A673 (cell line): ENCODE results near the gene PIGB. TPM values are rescaled to one million over a fixed set of nuclear protein-coding genes. Genes with fewer than 3 reads are reported as not detected.
"Not testable (repeated sequence)": the region's sequence is repeated elsewhere in the genome, so short reads cannot be mapped to it uniquely, and the experiment has no call there.

Experiments used
- BruUV-seq: library from RNA; stranded (reverse); fragments of 400-500 nt; replicated peaks from 2 replicates; lab custom pipeline; 2021; lab: Mats Ljungman, UMichigan
- CTCF ChIA-PET: fragments of 300-600 bp; sonication (Branson Sonifier 250); formaldehyde crosslinking; loops from one replicate; lab custom pipeline; 2022; ENCODE audit warnings: antibody characterized with exemption; lab: Charles Lee
- POLR2A ChIA-PET: fragments of 300-600 bp; sonication (Branson Sonifier 250); formaldehyde crosslinking; loops from one replicate; lab custom pipeline; 2022; ENCODE audit warnings: antibody characterized with exemption; ENCODE audit not compliant: low non-redundant PET; lab: Charles Lee
- DNase-seq: peaks from one replicate; pipeline ENCODE4 v3.0.0-alpha.2; 2015; ENCODE audit warnings: low spot score
- H3K27ac ChIP-seq: fragments of 200-600 bp; sonication (generic); 2 replicates; pipeline ENCODE4 v1.5.1; 2016; ENCODE audit warnings: mixed run types, low read depth, mild to moderate bottlenecking, mixed read lengths, antibody characterized with exemption, low read length; ENCODE audit not compliant: poor library complexity, severe bottlenecking
- H3K27me3 ChIP-seq: fragments of 200-600 bp; sonication (generic); replicated peaks from 2 replicates; pipeline ENCODE4 v1.6.1; 2017; ENCODE audit warnings: mixed run types, low read depth, mild to moderate bottlenecking, mixed read lengths, antibody characterized with exemption, low read length; ENCODE audit not compliant: insufficient read depth, poor library complexity
- H3K36me3 ChIP-seq: fragments of 200-600 bp; sonication (generic); 2 replicates; pipeline ENCODE4 v1.6.1; 2016; ENCODE audit warnings: mixed run types, mild to moderate bottlenecking, mixed read lengths, antibody characterized with exemption, low read length; ENCODE audit not compliant: insufficient read depth, poor library complexity, severe bottlenecking
- H3K4me1 ChIP-seq: fragments of 200-600 bp; sonication (generic); 2 replicates; pipeline ENCODE4 v1.6.1; 2017; ENCODE audit warnings: mixed run types, mild to moderate bottlenecking, mixed read lengths, antibody characterized with exemption, low read length; ENCODE audit not compliant: insufficient read depth, poor library complexity, severe bottlenecking
- H3K4me3 ChIP-seq: fragments of 200-600 bp; sonication (generic); 2 replicates; pipeline ENCODE4 v1.5.1; 2016; ENCODE audit warnings: low read depth, mixed run types, mild to moderate bottlenecking, mixed read lengths, low read length; ENCODE audit not compliant: poor library complexity, severe bottlenecking
- H3K9me3 ChIP-seq: fragments of 200-600 bp; sonication (generic); 2 replicates; pipeline ENCODE4 v1.6.1; 2016; ENCODE audit warnings: mixed run types, low read depth, mild to moderate bottlenecking, mixed read lengths, antibody characterized with exemption, low read length; ENCODE audit not compliant: poor library complexity, severe bottlenecking
- CTCF ChIP-seq: fragments of 300-800, 200-600 bp; sonication (generic); conservative IDR thresholded peaks from 2 replicates; pipeline ENCODE4 v1.5.1; 2017; ENCODE audit warnings: low read depth, mild to moderate bottlenecking, antibody characterized with exemption, low read length, moderate library complexity, mixed read lengths
- EZH2 ChIP-seq: fragments of 200-600 bp; sonication (generic); IDR thresholded peaks from 2 replicates; pipeline ENCODE4 v1.6.1; 2017; ENCODE audit warnings: borderline replicate concordance, low read depth, mild to moderate bottlenecking, mixed read lengths, antibody characterized with exemption, low read length; ENCODE audit not compliant: poor library complexity, severe bottlenecking
- intact Hi-C: fragments of 100-400 bp; cut with micrococcal nuclease; formaldehyde crosslinking; loops from one replicate; pipeline ENCODE4 v1.10.0; 2022; ENCODE audit not compliant: unreplicated experiment
- total RNA-seq: library from RNA; stranded (reverse); gene quantifications from 2 replicates; pipeline ENCODE4 v1.2.3, GENCODE V29; 2021

The PIGB gene
- total RNA-seq, 1 experiment from 2014 or later = 8.3 TPM

- Histone ChIP-seq H3K27ac (no peak overlapping the region), H3K4me1 (no peaks in the 10 kb centered on the region), H3K9me3 (no peaks in the 10 kb centered on the region), H3K27me3 (no peaks in the 10 kb centered on the region), H3K36me3 (no peaks in the 10 kb centered on the region), H3K4me3 (no peak overlapping the region)
- TF ChIP-seq EZH2 (no peak), CTCF (no peak)
- BruUV-seq = no TSS peak
- DNase-seq = no peak
- intact Hi-C loops = no loop called here
- POLR2A ChIA-PET = no interaction called here
- CTCF ChIA-PET = no interaction called here
Observed at GRCh38 chr15:55279746-55280351, 39.2 kb upstream of the PIGB start.

- H3K4me1 ChIP-seq, CTCF ChIA-PET, H3K4me3 ChIP-seq, POLR2A ChIA-PET, H3K9me3 ChIP-seq, H3K27ac ChIP-seq, H3K36me3 ChIP-seq, BruUV-seq, H3K27me3 ChIP-seq, intact Hi-C loops, DNase-seq: not testable (repeated sequence)
Observed at GRCh38 chr15:55280589-55280988, 38.4 kb upstream of the PIGB start.

GRCh38 chr15:55281517-55282228 is 37.3 kb upstream of the PIGB start:
- POLR2A ChIA-PET = no interaction called here
- Histone ChIP-seq H3K4me3 (no peak overlapping the region), H3K27ac (no peak overlapping the region), H3K9me3 (no peaks in the 10 kb centered on the region), H3K27me3 (no peaks in the 10 kb centered on the region), H3K4me1 (no peaks in the 10 kb centered on the region), H3K36me3 (no peaks in the 10 kb centered on the region)
- no TSS peak for BruUV-seq
- intact Hi-C loops = no loop called here
- CTCF ChIA-PET = no interaction called here
- DNase-seq = no peak
- TF ChIP-seq EZH2 (no peak), CTCF (no peak)
